Measurements from ENCODE around the gene CALHM2.
"Not testable (repeated sequence)": the region's sequence is repeated elsewhere in the genome, so short reads cannot be mapped to it uniquely, and the experiment has no call there.

CALHM2 gene

GRCh38 chr10:103451831-103452505 lies at the start of gene CALHM2:
TSS of gene CALHM2 (minus strand) at chr10:103452370. CDS start at chr10:103449941, 2,429 bp downstream.
- DNase-seq = peak; percentile 20

- no peak for DNase-seq
Measured at GRCh38 chr10:103501186-103501585, 49.0 kb upstream of the CALHM2 start.

- no peak for DNase-seq
Measured at GRCh38 chr10:103500481-103500880, 48.3 kb upstream of the CALHM2 start.

- DNase-seq = no peak
Measured at GRCh38 chr10:103499881-103500280, 47.7 kb upstream of the CALHM2 start.

GRCh38 chr10:103498936-103499638 lies 46.9 kb upstream of the CALHM2 start:
- DNase-seq = no peak

- no peak for DNase-seq
Measured at GRCh38 chr10:103497161-103497915, 45.2 kb upstream of the CALHM2 start.

GRCh38 chr10:103495321-103495720 lies 43.2 kb upstream of the CALHM2 start:
- DNase-seq = no peak

GRCh38 chr10:103493916-103494877 lies 42.0 kb upstream of the CALHM2 start:
- DNase-seq = no peak

GRCh38 chr10:103493362-103493915 lies 41.3 kb upstream of the CALHM2 start, which contains the start of gene NEURL1:
TSS of gene NEURL1 (plus strand) at chr10:103493705. CDS start at chr10:103494388, 683 bp downstream.
- no peak for DNase-seq

GRCh38 chr10:103492655-103493261 lies 40.6 kb upstream of the CALHM2 start:
- DNase-seq = no peak

- peak; percentile 69 for DNase-seq
Measured at GRCh38 chr10:103491729-103492364, 39.7 kb upstream of the CALHM2 start.

- no peak for DNase-seq
Measured at GRCh38 chr10:103490986-103491314, 38.8 kb upstream of the CALHM2 start.

- no peak for DNase-seq
Measured at GRCh38 chr10:103487410-103487708, 35.2 kb upstream of the CALHM2 start.

GRCh38 chr10:103486635-103487409 lies 34.7 kb upstream of the CALHM2 start:
- DNase-seq = not testable (repeated sequence)

GRCh38 chr10:103481974-103482531 lies 29.9 kb upstream of the CALHM2 start:
- peak; percentile 20 for DNase-seq

- no peak for DNase-seq
Measured at GRCh38 chr10:103480521-103480920, 28.4 kb upstream of the CALHM2 start.

GRCh38 chr10:103479135-103479534 lies 27.0 kb upstream of the CALHM2 start, which contains the start of gene CALHM3:
TSS of gene CALHM3 (minus strand) at chr10:103479240. CDS start at chr10:103479032, 208 bp downstream.
- DNase-seq = no peak

- DNase-seq = no peak
Measured at GRCh38 chr10:103478671-103479070, 26.5 kb upstream of the CALHM2 start.

GRCh38 chr10:103476046-103476768 lies 24.0 kb upstream of the CALHM2 start:
- no peak for DNase-seq

Data from amniotic stem cell (primary cell).